Loucy (cell line): ENCODE measurements around the gene NUAK1.

Experiments
- H2AFZ ChIP-seq: fragments of 200-600 bp; sonication (generic); 2 replicates; pipeline ENCODE4 v1.6.0; 2016; ENCODE audit warnings: antibody characterized with exemption, mild to moderate bottlenecking, low read length, moderate library complexity
- H3F3A ChIP-seq: fragments of 200-600 bp; 2 replicates; pipeline ENCODE4 v1.6.0; 2016; ENCODE audit warnings: antibody characterized with exemption, low read depth, mild to moderate bottlenecking
- H3K27me3 ChIP-seq: fragments of 200-600 bp; sonication (generic); 2 replicates; pipeline ENCODE4 v1.6.1; 2014; ENCODE audit warnings: low read length, mild to moderate bottlenecking; ENCODE audit not compliant: insufficient read depth, poor library complexity, severe bottlenecking
- H3K36me3 ChIP-seq: fragments of 200-600 bp; sonication (generic); 2 replicates; pipeline ENCODE4 v1.6.1; 2016; ENCODE audit warnings: low read length; ENCODE audit not compliant: insufficient read depth
- H3K4me1 ChIP-seq: fragments of 200-600 bp; sonication (generic); 2 replicates; pipeline ENCODE4 v1.5.1; 2014; ENCODE audit warnings: low read length, mild to moderate bottlenecking; ENCODE audit not compliant: insufficient read depth, poor library complexity, severe bottlenecking
- H3K4me2 ChIP-seq: fragments of 200-600 bp; sonication (generic); 2 replicates; pipeline ENCODE4 v1.6.0; 2014; ENCODE audit warnings: antibody characterized with exemption, low read length, low read depth, mild to moderate bottlenecking; ENCODE audit not compliant: poor library complexity, severe bottlenecking
- H3K4me3 ChIP-seq: fragments of 200-600 bp; sonication (generic); 2 replicates; pipeline ENCODE4 v1.5.1; 2014; ENCODE audit warnings: low read length, mild to moderate bottlenecking, mixed read lengths; ENCODE audit not compliant: poor library complexity, severe bottlenecking
- H3K79me2 ChIP-seq: fragments of 200-600 bp; sonication (generic); 2 replicates; pipeline ENCODE4 v1.6.1; 2014; ENCODE audit warnings: low read length; ENCODE audit not compliant: insufficient read depth
- H3K9ac ChIP-seq: fragments of 200-600 bp; sonication (generic); 2 replicates; pipeline ENCODE4 v1.6.0; 2014; ENCODE audit warnings: mild to moderate bottlenecking, low read depth, low read length, moderate library complexity; ENCODE audit not compliant: poor library complexity, severe bottlenecking
- H3K9me2 ChIP-seq: fragments of 200-600 bp; sonication (generic); replicated peaks from 2 replicates; pipeline ENCODE4 v1.6.1; 2016; ENCODE audit warnings: low read depth, low read length, mixed read lengths
- H3K9me3 ChIP-seq: fragments of 200-600 bp; sonication (generic); 2 replicates; pipeline ENCODE4 v1.6.1; 2014; ENCODE audit warnings: mild to moderate bottlenecking, antibody characterized with exemption, low read length, low read depth; ENCODE audit not compliant: insufficient read depth
- H4K20me1 ChIP-seq: fragments of 200-600 bp; sonication (generic); 2 replicates; pipeline ENCODE4 v1.6.0; 2014; ENCODE audit warnings: antibody characterized with exemption, low read length, mild to moderate bottlenecking; ENCODE audit not compliant: insufficient read depth, poor library complexity, severe bottlenecking
- CTCF ChIP-seq: fragments of 200-600 bp; sonication (generic); conservative IDR thresholded peaks from 2 replicates; pipeline ENCODE4 v1.5.1; 2014; ENCODE audit warnings: mild to moderate bottlenecking, antibody characterized with exemption, low read length
- EZH2phosphoT487 ChIP-seq: fragments of 200-600 bp; IDR thresholded peaks from 2 replicates; pipeline ENCODE4 v1.6.1; 2018; ENCODE audit warnings: antibody characterized with exemption, mild to moderate bottlenecking, moderate library complexity, borderline replicate concordance

NUAK1 gene

GRCh38 chr12:106039242-106039641, 99.5 kb downstream of the NUAK1 start:
- H3K36me3 ChIP-seq, result no peaks in the 10 kb centered on the region
- H2AFZ ChIP-seq, result no peak overlapping the region
- H3K4me1 ChIP-seq, result no peaks in the 10 kb centered on the region
- no peak overlapping the region for H3K4me3 ChIP-seq
- H3K9me2 ChIP-seq, result no peaks in the 10 kb centered on the region
- H3K9me3 ChIP-seq, result no peaks in the 10 kb centered on the region; the same call in 1 of the 2 replicates
- H3K79me2 ChIP-seq, result no peaks in the 10 kb centered on the region
- no peak for TF ChIP-seq CTCF
- no peak for TF ChIP-seq EZH2phosphoT487
- H3F3A ChIP-seq, result no peaks in the 10 kb centered on the region
- no peaks in the 10 kb centered on the region for H3K27me3 ChIP-seq
- no peak overlapping the region for H3K4me2 ChIP-seq
- H3K9ac ChIP-seq, result no peak overlapping the region
- no peaks in the 10 kb centered on the region for H4K20me1 ChIP-seq

- no peaks in the 10 kb centered on the region for H3F3A ChIP-seq
- H3K9me2 ChIP-seq, result no peaks in the 10 kb centered on the region
- no peaks in the 10 kb centered on the region for H3K27me3 ChIP-seq
- no peak for TF ChIP-seq CTCF
- no peak for TF ChIP-seq EZH2phosphoT487
- no peaks in the 10 kb centered on the region; the same call in 1 of the 2 replicates for H3K9me3 ChIP-seq
- H3K79me2 ChIP-seq, result no peaks in the 10 kb centered on the region
- H4K20me1 ChIP-seq, result no peaks in the 10 kb centered on the region
- H3K4me2 ChIP-seq, result no peak overlapping the region
- no peaks in the 10 kb centered on the region for H3K4me1 ChIP-seq
- H3K36me3 ChIP-seq, result no peaks in the 10 kb centered on the region
- no peak overlapping the region for H3K4me3 ChIP-seq
- no peak overlapping the region for H2AFZ ChIP-seq
- no peak overlapping the region for H3K9ac ChIP-seq
These were observed 101.0 kb downstream of the NUAK1 start for GRCh38 chr12:106037524-106038298.

GRCh38 chr12:106035421-106035820, 103.3 kb downstream of the NUAK1 start:
- no peak for TF ChIP-seq CTCF
- no peak for TF ChIP-seq EZH2phosphoT487
- Histone ChIP-seq H3F3A (no peaks in the 10 kb centered on the region), H2AFZ (no peak overlapping the region), H3K4me3 (no peak overlapping the region), H3K4me2 (no peak overlapping the region), H3K79me2 (no peaks in the 10 kb centered on the region), H3K9ac (no peak overlapping the region), H3K9me2 (no peaks in the 10 kb centered on the region), H3K9me3 (no peaks in the 10 kb centered on the region; the same call in 1 of the 2 replicates), H4K20me1 (no peaks in the 10 kb centered on the region), H3K36me3 (no peaks in the 10 kb centered on the region), H3K4me1 (no peaks in the 10 kb centered on the region), H3K27me3 (no peaks in the 10 kb centered on the region)
